IMR-90 (cell line): Measurements from ENCODE around the gene BTN1A1. TPM values are rescaled to one million over a fixed set of nuclear protein-coding genes. Genes with fewer than 3 reads are reported as not detected.
"Not testable (repeated sequence)": the region's sequence is repeated elsewhere in the genome, so short reads cannot be mapped to it uniquely, and the experiment has no call there.

Source experiments
- ATAC-seq: fragments of 200-7000 bp; cut with Tn5 transposase; 2 replicates; pipeline ENCODE4 v1.9.1; 2020; ENCODE audit warnings: low read depth, mild to moderate bottlenecking, moderate library complexity
- BruUV-seq: library from RNA; stranded (reverse); fragments of 400-500 nt; replicated peaks from 2 replicates; lab custom pipeline; 2021; lab: Mats Ljungman, UMichigan
- CTCF ChIA-PET: fragments of 300-600 bp; formaldehyde crosslinking; extraction: SDS; loops from one replicate; lab custom pipeline; 2021; ENCODE audit warnings: antibody characterized with exemption; lab: Yijun Ruan, JAX
- POLR2A ChIA-PET: fragments of 300-600 bp; sonication (Branson Sonifier 250); formaldehyde crosslinking; loops from one replicate; lab custom pipeline; 2022; ENCODE audit warnings: antibody characterized with exemption; ENCODE audit not compliant: unreplicated experiment; lab: Charles Lee
- DNase-seq: peaks from one replicate; pipeline ENCODE4 v3.0.0; 2013
- H2AFZ ChIP-seq: replicated peaks from 2 replicates; pipeline ENCODE3; 2013; ENCODE audit warnings: low read length, mild to moderate bottlenecking; ENCODE audit not compliant: poor library complexity
- H2AK5ac ChIP-seq: 2 replicates; pipeline ENCODE4 v1.6.1; 2013; ENCODE audit warnings: low read depth, low read length, inconsistent platforms
- H2AK9ac ChIP-seq: replicated peaks from 2 replicates; pipeline ENCODE3; 2013; ENCODE audit warnings: mild to moderate bottlenecking, low read depth, low read length, moderate library complexity; ENCODE audit not compliant: poor library complexity
- H2BK120ac ChIP-seq: 2 replicates; pipeline ENCODE4 v1.6.1; 2013; ENCODE audit warnings: low read depth, low read length, inconsistent platforms
- H2BK15ac ChIP-seq: 3 replicates; pipeline ENCODE4 v1.6.1; 2013; ENCODE audit warnings: low read depth, low read length, inconsistent platforms
- H2BK20ac ChIP-seq: 2 replicates; pipeline ENCODE4 v1.6.1; 2013; ENCODE audit warnings: low read depth, mild to moderate bottlenecking, inconsistent platforms, low read length, moderate library complexity
- H2BK5ac ChIP-seq: 2 replicates; pipeline ENCODE4 v1.6.1; 2013; ENCODE audit warnings: mild to moderate bottlenecking, low read depth, low read length, inconsistent platforms; ENCODE audit not compliant: poor library complexity, severe bottlenecking
- H3K14ac ChIP-seq: replicated peaks from 2 replicates; pipeline ENCODE4 v1.6.1; 2013; ENCODE audit warnings: low read depth, low read length, inconsistent platforms
- H3K18ac ChIP-seq: 2 replicates; pipeline ENCODE4 v1.6.1; 2013; ENCODE audit warnings: low read depth, low read length, control low read depth
- H3K23ac ChIP-seq: 2 replicates; pipeline ENCODE4 v1.6.1; 2013; ENCODE audit warnings: low read depth, low read length, inconsistent platforms
- H3K27ac ChIP-seq: 2 replicates; pipeline ENCODE4 v1.5.1; 2013; ENCODE audit warnings: mild to moderate bottlenecking, control low read depth, low read length; ENCODE audit not compliant: insufficient read depth
- H3K27me3 ChIP-seq: 2 replicates; pipeline ENCODE4 v1.6.1; 2013; ENCODE audit warnings: low read length; ENCODE audit not compliant: control insufficient read depth, insufficient read depth
- H3K36me3 ChIP-seq: 2 replicates; pipeline ENCODE4 v1.6.1; 2013; ENCODE audit warnings: low read length, mixed read lengths; ENCODE audit not compliant: control insufficient read depth, insufficient read depth
- H3K4ac ChIP-seq: 2 replicates; pipeline ENCODE4 v1.6.1; 2013; ENCODE audit warnings: low read depth, low read length, inconsistent platforms
- H3K4me1 ChIP-seq: 2 replicates; pipeline ENCODE4 v1.6.1; 2013; ENCODE audit warnings: low read length, mixed read lengths; ENCODE audit not compliant: control insufficient read depth, insufficient read depth
- H3K4me2 ChIP-seq: 2 replicates; pipeline ENCODE4 v1.6.1; 2013; ENCODE audit warnings: low read depth, mild to moderate bottlenecking, control low read depth, low read length, moderate library complexity
- H3K4me3 ChIP-seq: 2 replicates; pipeline ENCODE4 v1.5.1; 2013; ENCODE audit warnings: low read depth, mild to moderate bottlenecking, control low read depth, low read length, moderate library complexity; ENCODE audit not compliant: insufficient read depth
- H3K56ac ChIP-seq: 2 replicates; pipeline ENCODE4 v1.6.1; 2013; ENCODE audit warnings: low read length, inconsistent platforms; ENCODE audit not compliant: insufficient read depth; ENCODE audit errors: extremely low read depth
- H3K79me1 ChIP-seq, 2 experiments: 2 replicates each; pipeline ENCODE4 v1.6.1; 2013; ENCODE audit warnings: low read length in 2 of 2, inconsistent platforms in 1 of 2, low read depth in 1 of 2
- H3K9ac ChIP-seq: 2 replicates; pipeline ENCODE4 v1.6.1; 2013; ENCODE audit warnings: low read depth, low read length, control low read depth
- H3K9me1 ChIP-seq: 2 replicates; pipeline ENCODE4 v1.6.1; 2013; ENCODE audit warnings: low read length, inconsistent platforms; ENCODE audit not compliant: insufficient read depth
- H3K9me3 ChIP-seq: 2 replicates; pipeline ENCODE4 v1.6.1; 2013; ENCODE audit warnings: low read length; ENCODE audit not compliant: control insufficient read depth, insufficient read depth
- H4K20me1 ChIP-seq: 2 replicates; pipeline ENCODE4 v1.6.1; 2013; ENCODE audit warnings: low read length, inconsistent platforms; ENCODE audit not compliant: insufficient read depth
- H4K5ac ChIP-seq: 2 replicates; pipeline ENCODE4 v1.6.1; 2013; ENCODE audit warnings: mild to moderate bottlenecking, low read depth, low read length, control low read depth
- H4K8ac ChIP-seq, 2 experiments: 2 replicates each; pipeline ENCODE4 v1.6.1; 2013; ENCODE audit warnings: low read depth in 2 of 2, low read length in 2 of 2, control low read depth in 1 of 2, inconsistent platforms in 1 of 2
- H4K91ac ChIP-seq: 2 replicates; pipeline ENCODE4 v1.6.1; 2013; ENCODE audit warnings: low read depth, low read length, inconsistent platforms; ENCODE audit not compliant: insufficient read depth
- BHLHE40 ChIP-seq: fragments of 150-350 bp; IDR thresholded peaks from 2 replicates; pipeline ENCODE4 v1.6.1; 2016; ENCODE audit warnings: mild to moderate bottlenecking, low read depth, low read length
- CEBPB ChIP-seq: IDR thresholded peaks from 2 replicates; pipeline ENCODE4 v1.6.1; 2012; ENCODE audit warnings: low read depth, low read length, improper control_type of control experiment
- FOS ChIP-seq: fragments of 150-350 bp; IDR thresholded peaks from 2 replicates; pipeline ENCODE4 v1.6.1; 2016; ENCODE audit warnings: low read depth, low read length
- NFE2L2 ChIP-seq: fragments of 150-350 bp; IDR thresholded peaks from 2 replicates; pipeline ENCODE4 v1.6.1; 2016; ENCODE audit warnings: low read depth, mild to moderate bottlenecking, low read length
- WGBS, 2 experiments: methylation state at CpG; one replicate each; pipeline versions ENCODE4 v1.1.5 to v1.1.7; 2013; ENCODE audit warnings: missing lambda C conversion rate in 2 of 2; ENCODE audit not compliant: insufficient read length in 1 of 2; ENCODE audit errors: extremely low coverage in 2 of 2; 5-methylcytosine and 5-hydroxymethylcytosine counted together
- dilution Hi-C: fragments of 300-500 bp; cut with HindIII; formaldehyde crosslinking; loops from one replicate; pipeline ENCODE4 v1.14.3; 2018; ENCODE audit warnings: low sequenced_read_pairs; ENCODE audit not compliant: unreplicated experiment
- in situ Hi-C: fragments of 300-500 bp; cut with MboI; formaldehyde crosslinking; loops from 3 replicates; pipeline ENCODE4 v1.14.3; 2019; ENCODE audit warnings: low sequenced_read_pairs, inconsistent platforms, mixed read lengths
- intact Hi-C: fragments of 100-400 bp; cut with micrococcal nuclease; formaldehyde crosslinking; loops from 2 replicates; pipeline ENCODE4 v1.10.0; 2022
- polyA plus RNA-seq, 3 experiments: library from polyadenylated mRNA; depleted of rRNA; stranded (reverse); fragments of >200 nt; gene quantifications; 2 replicates each; pipeline ENCODE4 v1.2.3, GENCODE V29; 2012; ENCODE audit warnings: low replicate concordance in 1 of 3
- total RNA-seq: library from RNA; depleted of rRNA; stranded (reverse); fragments of >200 nt; gene quantifications from 2 replicates; pipeline ENCODE4 v1.2.3, GENCODE V29; 2012
- TF ChIP-seq, protein P1 (sequence below): conservative IDR thresholded peaks from 2 replicates; pipeline ENCODE4 v1.5.1; 2012; ENCODE audit warnings: mild to moderate bottlenecking, low read depth, low read length, improper control_type of control experiment
- TF ChIP-seq, protein P2 (sequence below): fragments of 150-350 bp; IDR thresholded peaks from 2 replicates; pipeline ENCODE4 v1.6.1; 2016; ENCODE audit warnings: low read depth, mild to moderate bottlenecking, low read length, moderate library complexity, borderline replicate concordance

Gene BTN1A1
- total and polyA plus RNA-seq, 2 of the 4 experiments (the other 2 are of a cell fraction), result not detected

DNA sequence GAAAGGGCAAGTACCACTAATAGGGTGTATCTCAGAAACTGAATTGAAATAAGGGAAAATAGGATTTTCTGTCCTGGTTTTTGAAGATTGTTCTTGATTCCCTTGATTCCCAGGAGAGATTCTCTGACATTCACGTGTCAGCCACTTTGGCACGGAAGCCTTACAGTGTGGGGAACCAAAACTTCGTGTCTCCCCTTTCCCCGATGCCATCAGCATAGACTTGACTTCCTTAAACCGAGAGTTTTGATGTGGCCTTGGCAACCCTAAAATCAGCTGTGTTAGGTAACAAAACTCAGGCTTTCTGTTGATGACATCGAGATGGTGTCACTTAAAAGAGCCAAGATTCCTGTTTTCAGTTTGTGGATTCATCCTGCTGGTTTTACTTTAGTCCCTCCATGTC, 45.5 kb downstream of the BTN1A1 start:
- H2BK120ac ChIP-seq, result no peak overlapping the region
- TF ChIP-seq FOS, result no peak
- TF ChIP-seq BHLHE40, result no peak
- TF ChIP-seq, protein P1, sequence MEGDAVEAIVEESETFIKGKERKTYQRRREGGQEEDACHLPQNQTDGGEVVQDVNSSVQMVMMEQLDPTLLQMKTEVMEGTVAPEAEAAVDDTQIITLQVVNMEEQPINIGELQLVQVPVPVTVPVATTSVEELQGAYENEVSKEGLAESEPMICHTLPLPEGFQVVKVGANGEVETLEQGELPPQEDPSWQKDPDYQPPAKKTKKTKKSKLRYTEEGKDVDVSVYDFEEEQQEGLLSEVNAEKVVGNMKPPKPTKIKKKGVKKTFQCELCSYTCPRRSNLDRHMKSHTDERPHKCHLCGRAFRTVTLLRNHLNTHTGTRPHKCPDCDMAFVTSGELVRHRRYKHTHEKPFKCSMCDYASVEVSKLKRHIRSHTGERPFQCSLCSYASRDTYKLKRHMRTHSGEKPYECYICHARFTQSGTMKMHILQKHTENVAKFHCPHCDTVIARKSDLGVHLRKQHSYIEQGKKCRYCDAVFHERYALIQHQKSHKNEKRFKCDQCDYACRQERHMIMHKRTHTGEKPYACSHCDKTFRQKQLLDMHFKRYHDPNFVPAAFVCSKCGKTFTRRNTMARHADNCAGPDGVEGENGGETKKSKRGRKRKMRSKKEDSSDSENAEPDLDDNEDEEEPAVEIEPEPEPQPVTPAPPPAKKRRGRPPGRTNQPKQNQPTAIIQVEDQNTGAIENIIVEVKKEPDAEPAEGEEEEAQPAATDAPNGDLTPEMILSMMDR, result no peak
- no peak for TF ChIP-seq CEBPB
- TF ChIP-seq NFE2L2, result no peak
- TF ChIP-seq, protein P2, sequence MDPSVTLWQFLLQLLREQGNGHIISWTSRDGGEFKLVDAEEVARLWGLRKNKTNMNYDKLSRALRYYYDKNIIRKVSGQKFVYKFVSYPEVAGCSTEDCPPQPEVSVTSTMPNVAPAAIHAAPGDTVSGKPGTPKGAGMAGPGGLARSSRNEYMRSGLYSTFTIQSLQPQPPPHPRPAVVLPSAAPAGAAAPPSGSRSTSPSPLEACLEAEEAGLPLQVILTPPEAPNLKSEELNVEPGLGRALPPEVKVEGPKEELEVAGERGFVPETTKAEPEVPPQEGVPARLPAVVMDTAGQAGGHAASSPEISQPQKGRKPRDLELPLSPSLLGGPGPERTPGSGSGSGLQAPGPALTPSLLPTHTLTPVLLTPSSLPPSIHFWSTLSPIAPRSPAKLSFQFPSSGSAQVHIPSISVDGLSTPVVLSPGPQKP, result no peak
- no peak overlapping the region for H3K4me2 ChIP-seq
- H3K18ac ChIP-seq, result no peak overlapping the region
- ATAC-seq (no peak), DNase-seq (no peak)
- H2BK20ac ChIP-seq, result no peak overlapping the region
- no peaks in the 10 kb centered on the region; the same call in 1 of the 2 replicates for H4K20me1 ChIP-seq
- H3K4me3 ChIP-seq, result no peak overlapping the region
- H3K27ac ChIP-seq, result no peak overlapping the region
- no peak overlapping the region for H4K8ac ChIP-seq
- no TSS peak for BruUV-seq
- POLR2A ChIA-PET, result no interaction called here
- no peaks in the 10 kb centered on the region for H3K4me1 ChIP-seq
- H3K23ac ChIP-seq, result no peak overlapping the region
- no peak overlapping the region for H3K56ac ChIP-seq
- H2AK9ac ChIP-seq, result no peak overlapping the region
- in situ Hi-C loops (no loop called here), dilution Hi-C loops (no loop called here), intact Hi-C loops (no loop called here)
- H4K5ac ChIP-seq, result no peak overlapping the region
- H3K27me3 ChIP-seq, result no peaks in the 10 kb centered on the region
- no peak overlapping the region for H2BK5ac ChIP-seq
- no peak overlapping the region for H3K14ac ChIP-seq
- H2AFZ ChIP-seq, result no peak overlapping the region
- CTCF ChIA-PET, result no interaction called here
- H3K9me3 ChIP-seq, result no peaks in the 10 kb centered on the region
- H2AK5ac ChIP-seq, result no peak overlapping the region
- H3K4ac ChIP-seq, result no peak overlapping the region
- H3K36me3 ChIP-seq, result peaks cover 11% of the 10 kb centered on the region
- no peak overlapping the region for H2BK15ac ChIP-seq
- peaks cover 3% of the 10 kb centered on the region; the same call in 1 of the 2 replicates for H3K9me1 ChIP-seq
- whole genome bisulfite sequencing, 2 experiments, result 92% methylated on average over 2 of the region's 6 CpGs; no CpG with 5 or more reads in 1 of the 2 experiments
- no peak overlapping the region for H4K91ac ChIP-seq
- H3K9ac ChIP-seq, result no peak overlapping the region
- peaks cover 11 to 35% of the 10 kb centered on the region in 2 experiments for H3K79me1 ChIP-seq

DNA sequence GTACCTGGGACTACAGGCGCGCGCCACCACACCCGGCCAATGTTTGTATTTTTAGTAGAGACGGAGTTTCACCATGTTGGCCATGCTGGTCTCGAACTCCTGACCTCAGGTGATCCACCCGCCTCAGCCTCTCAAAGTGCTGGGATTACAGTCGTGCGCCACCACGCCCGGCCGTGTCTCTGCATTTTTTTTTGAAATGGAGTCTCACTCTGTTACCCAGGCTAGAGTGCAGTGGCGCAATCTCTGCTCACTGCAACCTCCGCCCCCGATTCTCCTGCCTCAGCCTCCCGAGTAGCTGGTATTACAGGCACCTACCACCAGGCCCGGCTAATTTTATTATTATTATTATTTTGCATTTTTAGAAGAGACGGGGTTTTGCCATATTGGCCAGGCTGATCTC, 47.3 kb downstream of the BTN1A1 start:
- H4K8ac ChIP-seq, H4K5ac ChIP-seq, H4K20me1 ChIP-seq, H3K23ac ChIP-seq, H3K9me1 ChIP-seq, intact Hi-C loops, in situ Hi-C loops, H2AK9ac ChIP-seq, H4K91ac ChIP-seq, H3K9ac ChIP-seq, H2BK5ac ChIP-seq, ATAC-seq, POLR2A ChIA-PET, DNase-seq, H3K27me3 ChIP-seq, H2BK15ac ChIP-seq, H3K14ac ChIP-seq, H2AK5ac ChIP-seq, H3K4me3 ChIP-seq, H3K4ac ChIP-seq, H3K27ac ChIP-seq, H3K4me1 ChIP-seq, H3K18ac ChIP-seq, H3K4me2 ChIP-seq, BruUV-seq, H2AFZ ChIP-seq, dilution Hi-C loops, H3K56ac ChIP-seq, H2BK120ac ChIP-seq, H2BK20ac ChIP-seq, H3K9me3 ChIP-seq, CTCF ChIA-PET: not testable (repeated sequence)
- peaks cover 11% of the 10 kb centered on the region for H3K36me3 ChIP-seq
- 96% methylated on average over 12 of the region's 18 CpGs; no CpG with 5 or more reads in 1 of the 2 experiments for whole genome bisulfite sequencing, 2 experiments
- H3K79me1 ChIP-seq, result peaks cover 11 to 27% of the 10 kb centered on the region in 2 experiments
